HG02938 (cell line): ENCODE measurements around the gene CTIF.

Experiments
- ATAC-seq: cut with Tn5 transposase; IDR thresholded peaks from one replicate; pipeline ENCODE4 v1.9.1; 2021; ENCODE audit warnings: mild to moderate bottlenecking, moderate library complexity; ENCODE audit not compliant: unreplicated experiment

The CTIF gene

DNA sequence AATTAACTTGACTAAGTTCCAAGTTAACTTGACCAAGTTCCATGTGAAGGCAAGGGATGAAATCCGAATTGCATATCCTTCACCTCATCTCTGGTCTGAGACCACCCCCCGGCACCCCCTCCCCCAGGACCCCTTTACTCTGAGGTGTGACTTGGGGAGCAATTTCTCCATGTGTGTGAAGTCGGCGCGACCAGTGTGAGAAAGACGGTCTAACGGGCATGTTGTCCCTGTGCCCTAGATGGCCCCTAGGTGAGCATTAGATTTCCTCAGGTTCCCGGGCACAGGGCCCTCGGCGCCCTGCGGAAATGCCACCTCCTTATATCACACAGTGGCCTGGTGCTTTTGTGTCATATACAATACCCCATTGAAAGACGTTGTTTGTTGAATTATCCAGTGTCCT is 137.1 kb downstream of the CTIF start:
- ATAC-seq = no peak

DNA sequence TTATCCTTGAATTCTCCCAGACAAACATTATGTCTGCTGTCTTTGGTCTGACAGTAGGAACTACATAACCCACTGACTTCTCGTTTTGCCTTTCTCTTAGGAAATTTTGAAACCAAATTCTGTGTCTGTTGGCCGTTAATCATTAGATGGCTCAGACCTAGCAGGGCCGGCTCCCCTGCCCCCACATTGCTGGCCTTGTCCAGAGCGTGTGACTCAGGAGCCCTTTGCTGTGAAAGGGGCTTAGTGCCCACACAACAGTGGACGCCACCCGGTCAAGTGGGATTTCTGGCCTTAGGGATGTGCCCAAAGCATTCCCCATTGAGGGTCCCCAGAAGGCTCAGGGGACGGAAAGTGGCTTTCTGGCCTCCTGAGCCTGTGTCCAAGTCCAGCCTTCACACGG is 137.5 kb downstream of the CTIF start:
- no peak for ATAC-seq

DNA sequence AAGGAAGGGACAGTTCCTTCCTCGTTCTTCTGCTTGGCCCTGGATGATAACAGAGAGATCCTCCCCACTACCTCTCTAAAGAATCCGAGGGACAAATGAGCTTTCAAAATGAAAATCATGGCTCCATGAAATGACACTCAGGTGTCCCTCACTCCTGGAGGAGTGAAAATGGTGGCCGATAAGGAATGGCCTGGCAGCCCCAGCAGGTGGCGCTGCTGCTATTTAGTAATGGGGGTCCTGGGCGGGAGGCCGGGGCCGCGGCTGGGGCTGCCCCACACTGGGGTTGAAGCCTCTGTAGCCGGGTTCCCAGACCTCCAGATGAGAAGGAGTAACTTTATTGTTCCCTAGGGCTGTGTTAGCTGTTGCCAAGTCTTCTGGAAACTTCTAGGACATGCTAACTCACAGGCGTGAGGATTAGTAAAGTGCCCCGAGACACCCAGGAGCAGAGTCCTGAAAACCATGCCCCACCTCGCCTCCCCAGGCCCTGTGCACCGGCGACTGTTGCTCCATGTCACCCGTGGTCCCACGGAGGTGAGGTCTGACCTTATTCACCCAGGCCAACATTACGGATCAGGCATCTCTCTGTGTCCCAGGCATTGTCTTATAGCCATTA is 138.0 kb downstream of the CTIF start:
- ATAC-seq = peak; percentile 51

DNA sequence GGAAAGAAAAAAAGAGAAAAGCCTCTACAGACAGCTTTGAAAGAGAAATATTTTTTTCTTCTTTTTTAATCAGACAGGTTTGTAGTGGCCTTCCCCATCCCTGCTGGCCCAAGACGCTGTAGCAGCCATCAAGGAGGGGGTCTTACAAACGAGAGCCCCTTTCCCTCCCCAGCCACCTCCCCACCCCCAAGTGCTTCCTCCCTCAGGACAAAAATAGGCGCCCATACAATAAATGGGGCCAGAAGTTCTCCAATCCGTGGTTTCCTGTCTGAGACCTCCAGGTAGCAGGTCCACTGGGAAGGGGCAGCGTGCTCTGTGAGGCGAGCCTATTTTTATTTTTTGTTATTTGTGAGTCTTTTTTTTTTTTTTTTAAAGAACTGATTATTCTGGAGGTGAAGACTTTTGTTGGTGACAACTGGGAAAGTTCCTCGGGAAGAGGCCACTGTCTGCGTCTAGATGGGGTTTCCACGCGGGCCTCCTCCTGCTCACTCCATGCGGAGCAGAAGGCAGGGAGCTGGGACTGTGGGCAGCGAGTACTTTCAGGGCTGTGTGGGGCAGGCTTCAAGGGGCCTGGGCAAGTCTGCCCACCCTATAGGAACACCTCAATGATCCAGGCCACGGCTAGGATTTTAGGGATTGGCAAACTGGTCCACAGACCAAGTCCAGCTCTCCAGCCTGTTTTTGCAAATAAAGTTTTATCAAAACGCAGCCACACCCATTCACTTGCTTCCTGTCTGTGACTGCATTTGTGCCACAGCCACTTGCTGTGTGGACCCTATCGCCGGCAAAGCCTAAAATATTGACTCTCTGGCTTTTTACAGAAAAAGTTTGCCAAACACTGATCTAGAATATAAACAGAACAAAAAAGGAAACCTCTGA is 139.6 kb downstream of the CTIF start:
- no peak for ATAC-seq

DNA sequence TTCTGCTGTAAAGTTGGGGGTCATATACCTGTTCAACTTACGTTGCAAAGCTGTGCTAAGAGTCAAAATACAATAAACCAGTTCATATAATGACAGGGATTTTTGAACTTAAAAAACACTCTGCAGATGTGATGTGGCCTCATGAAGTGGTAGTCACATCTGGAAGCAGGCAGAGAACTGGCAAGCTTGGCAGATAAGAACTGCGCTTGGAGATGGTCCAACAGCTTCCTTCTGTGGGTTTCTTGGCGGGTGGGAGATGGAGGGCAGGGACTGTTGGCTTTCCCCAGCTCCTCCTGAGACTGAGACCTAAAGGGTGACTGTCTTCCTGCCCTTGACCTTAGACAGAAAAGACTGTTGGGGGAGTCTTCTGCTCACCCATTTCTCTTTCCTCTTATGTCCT is 140.4 kb downstream of the CTIF start:
- ATAC-seq = no peak

DNA sequence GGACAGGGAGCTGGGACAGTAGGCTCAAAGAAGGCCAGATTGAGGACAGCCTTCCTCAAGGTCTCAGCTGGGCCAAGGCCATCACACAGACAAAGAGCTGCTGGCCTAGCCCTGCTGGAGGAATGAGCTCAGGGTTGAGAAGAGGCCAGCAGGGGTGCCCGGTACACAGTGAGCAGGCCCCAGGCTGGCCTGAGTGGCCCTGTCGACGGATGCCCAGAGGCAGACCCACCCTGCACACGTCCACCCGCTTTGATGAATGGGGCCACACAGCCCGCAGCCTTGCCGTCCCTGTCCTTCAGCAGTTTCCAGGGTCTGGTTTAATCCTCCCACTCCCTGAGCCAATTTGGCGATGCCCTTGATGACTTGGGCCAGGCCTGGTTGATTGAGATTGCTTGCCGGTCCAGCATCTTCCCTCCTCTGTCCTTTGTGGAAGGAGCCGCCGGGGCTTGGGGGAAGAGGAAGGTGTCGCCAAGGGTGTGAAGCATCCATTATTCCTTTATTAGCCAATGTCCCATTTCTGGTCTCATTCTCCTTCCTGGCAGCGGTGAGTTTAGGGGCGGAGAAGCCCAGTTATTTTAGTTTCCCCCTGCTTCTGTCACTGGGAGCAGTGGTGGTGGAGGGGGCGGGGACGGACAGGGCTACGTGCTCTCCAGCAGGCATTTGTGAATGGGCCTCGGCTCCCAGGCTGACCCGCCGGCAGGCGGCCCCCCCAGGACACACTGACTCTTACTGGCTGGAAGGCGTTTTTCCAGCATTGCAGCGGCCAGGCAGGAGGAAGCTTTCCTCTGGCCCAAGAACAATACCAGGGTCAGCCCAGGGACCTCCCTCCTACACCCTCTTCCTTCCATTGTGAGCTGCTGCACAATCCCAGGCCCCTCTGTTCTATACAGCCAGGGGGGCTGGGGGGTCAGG is 141.8 kb downstream of the CTIF start:
- no peak for ATAC-seq

DNA sequence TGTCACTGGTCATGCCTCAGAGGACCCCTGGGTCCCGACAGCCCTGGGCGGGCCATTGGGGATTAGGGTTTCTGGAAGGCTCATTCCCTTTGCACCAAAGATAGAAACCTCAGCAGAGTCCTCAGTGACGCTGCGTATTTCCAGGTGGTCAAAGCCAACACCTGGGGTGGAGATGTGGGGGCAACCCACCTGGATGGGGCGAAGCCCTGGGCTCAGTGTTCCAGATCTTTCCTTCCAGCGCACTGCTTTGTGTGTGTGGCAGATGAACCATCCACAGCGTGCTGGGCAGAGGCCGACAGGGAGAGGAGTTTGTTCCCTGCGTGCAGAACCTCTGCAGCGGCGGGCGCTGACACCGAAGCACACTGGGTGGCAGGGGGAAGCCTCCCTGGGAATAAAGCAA is 143.9 kb downstream of the CTIF start:
- no peak for ATAC-seq

DNA sequence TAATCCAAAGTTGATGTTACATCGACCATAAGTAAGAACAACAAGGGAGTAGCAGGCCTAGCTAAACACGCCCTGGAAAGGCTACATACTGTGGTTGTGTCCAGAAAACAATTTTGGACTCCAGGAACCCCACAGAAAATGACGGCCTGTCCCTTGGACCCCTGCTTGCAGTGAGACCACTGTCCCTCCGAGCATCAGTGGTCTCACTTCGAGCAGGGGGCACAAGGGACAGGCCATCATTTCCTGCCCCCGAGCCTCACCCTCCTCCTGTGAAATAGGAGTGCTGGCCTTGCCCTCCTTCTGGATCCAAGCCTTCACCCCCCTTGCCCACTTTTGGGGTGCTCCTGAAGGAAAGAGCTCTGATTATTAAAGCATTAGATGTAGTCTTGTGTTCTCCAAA is 144.4 kb downstream of the CTIF start:
- no peak for ATAC-seq

DNA sequence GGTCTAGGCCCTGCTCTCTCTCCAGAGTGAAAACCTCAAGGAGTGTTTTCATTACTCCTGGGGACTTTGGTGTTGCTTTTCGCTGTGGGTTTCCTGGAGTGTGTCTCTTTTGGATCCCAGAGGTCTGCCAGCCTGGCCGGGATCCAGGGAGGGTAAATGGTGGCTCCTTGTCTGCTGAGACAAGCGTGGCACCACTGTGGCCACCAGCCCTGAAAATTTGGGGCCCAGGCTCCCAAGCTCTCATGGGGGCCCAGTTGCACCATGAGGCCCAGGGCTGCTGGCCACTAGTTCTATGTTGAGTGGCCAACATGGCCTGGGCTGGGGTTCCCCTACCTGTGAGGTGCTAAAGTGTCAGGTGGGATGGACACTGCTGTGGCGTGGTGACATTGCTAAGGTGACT is 144.8 kb downstream of the CTIF start:
- no peak for ATAC-seq

DNA sequence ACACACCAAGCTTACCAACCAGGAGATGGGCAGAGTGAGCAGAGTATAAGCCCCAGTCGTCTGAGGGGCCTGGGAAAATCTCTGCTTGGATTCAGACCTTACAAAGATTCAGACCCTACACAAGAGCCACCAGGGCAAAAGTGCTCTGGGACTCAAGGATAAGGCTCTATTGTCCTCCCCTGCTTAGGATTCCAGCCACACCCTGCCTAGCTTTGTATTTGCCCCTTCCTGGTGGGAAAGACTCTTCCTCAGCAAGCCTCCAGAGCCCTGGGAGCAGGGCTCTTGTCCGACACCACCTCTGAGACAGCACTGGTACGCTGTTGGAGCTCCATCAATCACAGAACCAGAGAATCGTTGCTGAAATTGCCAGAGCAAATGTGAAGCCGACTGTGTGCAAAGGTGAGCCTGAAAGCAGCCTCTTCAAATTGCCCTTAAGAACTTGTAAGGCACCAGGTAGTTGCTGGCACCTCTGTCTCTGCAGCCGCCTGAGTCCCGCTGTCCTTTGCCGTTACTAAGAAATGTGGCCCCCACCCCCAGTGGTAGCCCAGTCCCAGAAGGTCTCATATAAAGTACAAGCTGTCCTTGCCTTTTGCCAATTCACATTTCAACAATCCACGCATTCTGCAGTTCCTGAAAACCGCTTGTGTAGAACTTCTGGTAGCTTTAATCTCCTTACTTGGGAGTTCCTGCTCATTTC is 148.7 kb downstream of the CTIF start:
- no peak for ATAC-seq

DNA sequence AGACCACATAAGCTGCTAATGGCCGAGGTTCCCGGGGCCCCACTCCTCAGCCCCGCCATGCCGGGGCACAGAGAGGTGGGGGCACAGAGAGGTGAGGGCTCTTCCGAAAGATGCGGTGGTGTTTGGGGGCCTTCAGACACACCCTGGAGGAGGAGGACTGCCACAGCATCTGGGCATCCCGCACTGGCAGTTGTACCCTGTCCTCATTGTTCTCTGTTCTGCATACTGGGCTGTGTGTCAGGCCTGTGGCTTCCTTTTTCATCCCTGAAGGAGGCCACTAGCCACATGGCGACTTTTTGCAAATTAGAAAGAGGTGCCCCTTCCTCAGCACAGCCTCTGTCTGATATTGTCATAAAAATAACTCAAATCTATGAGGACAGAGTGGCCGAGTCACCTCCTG is 150.1 kb downstream of the CTIF start:
- ATAC-seq = no peak

DNA sequence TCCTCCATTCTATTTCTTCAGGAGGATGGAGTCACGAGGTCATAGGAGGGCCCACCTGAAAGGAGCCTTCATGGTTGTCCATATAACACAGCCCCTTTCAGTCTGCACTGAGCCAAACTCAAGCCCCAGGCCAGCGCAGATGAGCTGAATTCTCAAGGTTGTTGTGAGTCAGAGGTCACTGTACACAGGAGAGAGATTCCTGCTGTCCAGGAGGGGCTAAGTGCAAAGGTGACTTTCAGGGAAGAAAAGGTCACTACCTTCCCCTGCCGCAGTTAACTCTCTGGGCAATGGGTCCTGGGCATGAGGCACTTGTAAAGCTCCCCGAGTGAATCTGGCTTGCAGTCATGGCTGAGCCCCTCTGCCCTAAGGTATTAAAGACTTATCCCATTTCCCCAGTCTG is 150.7 kb downstream of the CTIF start:
- ATAC-seq = no peak

DNA sequence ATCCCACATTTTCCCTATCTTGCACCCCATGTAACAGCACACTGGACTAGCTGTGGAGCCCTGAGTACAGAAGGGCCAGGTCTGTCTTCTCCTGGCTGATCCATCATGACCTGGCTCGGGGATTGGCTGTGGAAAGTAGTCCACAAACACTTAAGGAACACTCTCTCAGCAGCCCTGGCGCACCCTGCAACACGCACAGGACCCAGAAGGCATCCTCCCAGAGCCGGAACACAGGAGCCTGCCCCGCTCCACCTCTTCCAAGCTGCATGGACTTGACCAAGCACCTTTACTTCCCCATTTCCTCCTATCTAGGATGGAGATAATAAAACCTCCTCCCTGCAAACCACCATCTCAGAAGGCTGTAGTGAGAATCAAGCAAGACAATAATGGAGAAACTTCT is 151.7 kb downstream of the CTIF start:
- no peak for ATAC-seq

DNA sequence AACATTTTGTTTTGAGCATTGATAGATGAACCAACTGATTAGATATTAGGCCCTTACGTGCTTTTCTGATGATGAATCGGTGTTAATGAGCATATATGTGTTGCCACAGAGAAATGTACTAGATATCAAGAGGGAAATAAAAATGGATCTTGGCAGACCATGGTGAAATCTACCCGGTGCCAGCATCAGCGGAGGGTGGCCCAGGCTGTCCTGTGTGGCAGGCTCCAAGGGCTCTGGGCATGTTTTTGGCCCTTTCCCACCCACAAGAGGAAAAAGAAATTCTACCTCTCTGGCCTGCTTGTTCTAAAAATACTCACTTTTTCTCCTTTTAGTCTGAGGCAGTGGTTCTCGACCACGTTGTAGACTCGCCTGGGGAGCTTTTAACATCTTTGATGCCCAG is 154.2 kb downstream of the CTIF start:
- no peak for ATAC-seq

DNA sequence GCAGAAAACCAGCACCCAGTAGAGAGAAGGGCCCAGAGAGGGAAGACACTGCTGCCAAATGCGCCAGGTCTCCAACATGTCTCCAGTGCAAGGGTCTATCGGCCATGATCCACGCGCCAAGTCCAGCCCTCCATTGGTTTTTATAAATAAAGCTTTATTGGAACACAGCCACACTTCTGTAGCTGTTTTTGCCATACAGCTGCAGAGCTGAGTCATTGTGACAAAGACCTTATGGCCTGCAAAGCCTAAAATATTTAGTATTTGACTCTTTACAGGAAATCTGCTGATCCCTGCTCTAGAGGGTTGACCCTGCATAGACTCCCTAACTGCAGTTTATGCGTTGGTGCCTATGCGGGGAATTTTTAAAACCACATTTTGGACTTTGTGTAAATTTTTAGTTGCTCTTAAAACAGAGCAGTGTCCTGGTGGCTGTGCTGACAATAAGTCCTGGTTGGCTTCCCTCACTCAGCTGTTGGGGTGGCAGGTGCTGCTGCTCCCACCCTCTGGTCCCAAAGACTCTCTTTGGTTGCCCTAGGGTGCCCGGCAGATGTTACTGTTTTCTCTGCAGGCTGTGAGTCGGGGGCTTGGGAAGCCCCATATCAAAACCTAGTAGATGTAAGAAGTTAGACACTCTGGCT is 154.9 kb downstream of the CTIF start:
- ATAC-seq = no peak

DNA sequence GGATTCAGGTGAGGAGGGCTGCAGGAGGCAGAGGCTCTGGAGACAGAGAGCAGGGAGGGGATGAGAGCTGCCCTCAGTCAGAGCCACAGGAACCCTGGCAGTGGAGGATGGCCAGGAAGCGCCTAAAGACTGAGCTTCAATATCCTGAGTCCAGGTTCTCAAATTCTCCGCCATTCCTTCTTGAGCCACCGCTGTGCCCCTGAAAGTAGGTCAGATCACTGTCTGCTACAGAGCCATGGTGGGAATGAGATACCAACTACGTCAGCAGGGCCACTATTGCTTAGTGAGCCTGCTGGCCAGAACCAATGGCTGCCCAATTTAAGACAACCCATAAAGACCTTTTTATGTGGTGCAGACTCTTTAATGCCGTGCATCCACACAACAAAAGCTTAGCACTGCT is 155.5 kb downstream of the CTIF start:
- ATAC-seq = no peak

DNA sequence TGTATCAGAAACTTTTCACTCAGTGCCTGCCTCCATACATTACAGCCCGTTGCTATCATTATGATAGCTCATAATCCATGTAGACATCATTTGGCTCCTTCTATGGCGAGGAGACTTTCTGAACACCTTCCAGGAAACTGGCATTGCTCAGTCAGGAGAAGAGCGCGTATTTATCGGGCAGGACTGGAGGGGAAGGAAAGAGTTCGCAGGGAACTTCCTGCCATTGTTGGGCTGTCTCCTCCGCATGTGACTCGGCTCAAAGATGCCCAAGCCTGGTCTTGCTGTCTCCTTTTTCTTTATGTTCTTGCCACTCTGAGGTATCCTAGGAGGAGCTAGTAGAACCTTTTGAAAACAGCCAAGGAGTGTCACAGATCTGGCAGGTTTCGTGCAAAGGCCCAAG is 156.8 kb downstream of the CTIF start:
- ATAC-seq = no peak

DNA sequence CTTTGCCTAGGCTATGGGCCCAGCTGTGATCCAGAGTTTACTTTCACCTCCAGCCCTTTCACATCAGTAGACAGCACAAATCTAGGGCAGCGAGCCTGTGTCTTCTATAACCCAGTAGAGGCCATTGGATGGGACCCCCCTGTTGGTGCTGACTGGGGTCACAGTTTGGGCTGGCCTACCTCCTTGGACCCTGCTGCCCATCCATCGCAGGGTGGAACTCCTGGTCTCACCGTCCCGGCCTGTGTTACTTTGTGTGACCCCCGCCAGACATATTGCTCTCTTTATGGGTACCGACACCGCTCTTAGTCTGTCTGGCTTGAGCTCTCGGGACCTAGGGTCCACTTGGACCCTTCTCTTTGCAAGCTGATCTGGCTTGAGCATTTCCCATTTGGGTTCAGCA is 157.4 kb downstream of the CTIF start:
- ATAC-seq = no peak

DNA sequence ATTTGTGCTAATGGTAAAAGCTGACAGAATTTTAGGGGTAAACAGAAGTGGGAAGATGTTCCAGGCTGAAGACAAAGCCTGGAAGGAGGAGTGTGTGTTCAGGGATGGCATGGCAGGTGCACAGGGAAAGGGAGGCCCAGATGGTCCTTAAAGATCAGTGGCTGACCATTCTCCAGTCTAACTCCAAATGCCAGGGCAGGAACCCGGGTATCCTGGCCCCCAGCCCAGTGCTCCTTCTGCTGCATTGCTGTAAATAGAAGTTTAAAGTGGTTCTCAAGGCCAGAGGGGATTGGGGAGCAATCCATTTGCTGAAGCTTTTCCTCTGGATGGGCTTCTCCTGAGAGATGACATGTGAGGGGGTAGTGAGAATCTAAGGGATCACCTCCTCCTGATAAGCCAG is 158.6 kb downstream of the CTIF start:
- no peak for ATAC-seq

DNA sequence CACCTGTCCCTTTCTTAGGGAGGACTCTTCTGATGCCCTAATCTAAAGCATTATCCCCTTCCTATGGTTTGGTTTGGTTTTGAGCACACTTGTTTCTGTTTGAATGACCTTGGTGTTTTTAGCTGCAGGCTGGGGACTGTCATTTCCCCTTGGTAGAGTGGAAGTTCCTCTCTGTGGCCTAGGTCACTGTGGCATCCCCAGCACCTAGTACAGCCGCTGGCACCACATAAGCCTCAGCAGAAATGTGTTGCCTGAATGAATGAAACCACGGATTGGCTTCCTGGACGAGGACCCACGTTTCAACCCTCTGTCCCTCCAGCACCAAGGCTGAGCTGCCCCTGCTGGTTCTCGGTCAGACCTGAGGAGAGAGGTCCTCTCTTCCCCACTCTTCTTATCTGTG is 159.9 kb downstream of the CTIF start:
- no peak for ATAC-seq

DNA sequence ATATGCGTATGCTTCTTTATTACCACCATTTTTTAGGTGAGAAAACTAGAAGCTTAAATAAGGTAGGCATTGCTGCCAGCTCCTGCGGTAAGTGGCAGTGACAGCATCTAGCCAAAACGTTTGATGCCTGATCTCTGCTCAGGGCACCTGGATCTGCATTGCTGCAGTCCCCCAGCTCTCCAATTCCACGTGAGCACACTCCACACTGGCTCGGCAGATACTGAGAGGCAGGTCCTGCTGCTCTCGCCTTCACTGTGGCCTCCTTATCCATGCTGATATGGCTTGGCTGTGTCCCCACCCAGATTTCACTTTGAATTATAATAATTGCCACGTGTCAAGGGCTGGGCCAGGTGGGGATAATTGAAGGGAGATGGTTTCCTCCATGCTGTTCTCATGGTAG is 160.9 kb downstream of the CTIF start:
- ATAC-seq = no peak
